ENCODE measurements around the gene SELE. TPM values are rescaled to one million over a fixed set of nuclear protein-coding genes. Genes with fewer than 3 reads are reported as not detected.
A peak's percentile ranks its signal among the peaks of the same experiment; 100 is the strongest.

The SELE gene
- total RNA-seq, 1 donor from 2014 or later, result not detected

GRCh38 chr1:169753549-169753948 lies 19.7 kb upstream of the SELE start:
- no peaks in the 10 kb centered on the region for H3K79me2 ChIP-seq (ENCODE audit: low read depth)
- H3K9me3 Mint-ChIP-seq, result no peaks in the 10 kb centered on the region
- H3K9ac ChIP-seq, result no peak overlapping the region
- no peaks in the 10 kb centered on the region for H3K4me1 ChIP-seq
- no peak overlapping the region for H3K4me3 Mint-ChIP-seq
- no peaks in the 10 kb centered on the region for H3K36me3 ChIP-seq
- H3K4me1 Mint-ChIP-seq, result no peaks in the 10 kb centered on the region
- no peaks in the 10 kb centered on the region for H3K27me3 ChIP-seq
- no peaks in the 10 kb centered on the region for H3K9me3 ChIP-seq (ENCODE audit: low read depth)
- DNase-seq (ENCODE audit: low spot score), result no peak
- no peaks in the 10 kb centered on the region for H3K27me3 Mint-ChIP-seq (ENCODE audit: insufficient read depth, low read depth)
- H3F3A ChIP-seq (ENCODE audit: low read depth), result no peaks in the 10 kb centered on the region
- H3K4me3 ChIP-seq, result no peak overlapping the region
- no peaks in the 10 kb centered on the region for H4K20me1 ChIP-seq (ENCODE audit: low read depth)
- H3K27ac ChIP-seq, result no peak overlapping the region
- no peak overlapping the region for H3K27ac Mint-ChIP-seq
- H2AFZ ChIP-seq (replicated peaks), result no peak overlapping the region
- H3K36me3 Mint-ChIP-seq, result no peaks in the 10 kb centered on the region
- TF ChIP-seq CTCF (IDR thresholded peaks at IDR 0.05), result peak; percentile 42
- TF ChIP-seq EZH2phosphoT487 (IDR thresholded peaks at IDR 0.05), result no peak
- no peak for TF ChIP-seq EZH2 (IDR thresholded peaks at IDR 0.05)
- H3K4me2 ChIP-seq, result no peak overlapping the region

- no peaks in the 10 kb centered on the region for H3K27me3 Mint-ChIP-seq (ENCODE audit: insufficient read depth, low read depth)
- H3K27me3 ChIP-seq, result no peaks in the 10 kb centered on the region
- TF ChIP-seq EZH2phosphoT487 (IDR thresholded peaks at IDR 0.05) (no peak), CTCF (IDR thresholded peaks at IDR 0.05) (no peak), EZH2 (IDR thresholded peaks at IDR 0.05) (no peak)
- H3K4me1 Mint-ChIP-seq, result no peaks in the 10 kb centered on the region
- H3K27ac Mint-ChIP-seq, result no peak overlapping the region
- no peaks in the 10 kb centered on the region for H3K36me3 Mint-ChIP-seq
- H3K4me1 ChIP-seq, result peaks cover 11% of the 10 kb centered on the region
- no peak overlapping the region for H2AFZ ChIP-seq (replicated peaks)
- DNase-seq (ENCODE audit: low spot score), result no peak
- H3K4me3 Mint-ChIP-seq, result no peak overlapping the region
- H3K27ac ChIP-seq, result no peak overlapping the region
- H3K79me2 ChIP-seq (ENCODE audit: low read depth), result no peaks in the 10 kb centered on the region
- H3K9me3 Mint-ChIP-seq, result no peaks in the 10 kb centered on the region
- no peaks in the 10 kb centered on the region for H3F3A ChIP-seq (ENCODE audit: low read depth)
- H3K4me3 ChIP-seq, result no peak overlapping the region
- H4K20me1 ChIP-seq (ENCODE audit: low read depth), result no peaks in the 10 kb centered on the region
- H3K9me3 ChIP-seq (ENCODE audit: low read depth), result no peaks in the 10 kb centered on the region
- no peak overlapping the region for H3K4me2 ChIP-seq
- H3K36me3 ChIP-seq, result no peaks in the 10 kb centered on the region
- H3K9ac ChIP-seq, result no peak overlapping the region
These were observed 16.2 kb upstream of the SELE start for GRCh38 chr1:169750041-169750440.

- no peaks in the 10 kb centered on the region for H3F3A ChIP-seq (ENCODE audit: low read depth)
- no peaks in the 10 kb centered on the region for H3K79me2 ChIP-seq (ENCODE audit: low read depth)
- H4K20me1 ChIP-seq (ENCODE audit: low read depth), result no peaks in the 10 kb centered on the region
- TF ChIP-seq CTCF (IDR thresholded peaks at IDR 0.05) (no peak), EZH2phosphoT487 (IDR thresholded peaks at IDR 0.05) (no peak), EZH2 (IDR thresholded peaks at IDR 0.05) (no peak)
- peaks cover 11% of the 10 kb centered on the region for H3K4me1 ChIP-seq
- H3K27ac ChIP-seq, result no peak overlapping the region
- H3K4me3 Mint-ChIP-seq, result no peak overlapping the region
- H3K36me3 ChIP-seq, result no peaks in the 10 kb centered on the region
- no peak for DNase-seq (ENCODE audit: low spot score)
- no peak overlapping the region for H3K27ac Mint-ChIP-seq
- no peak overlapping the region for H3K4me2 ChIP-seq
- H3K4me3 ChIP-seq, result no peak overlapping the region
- no peak overlapping the region for H2AFZ ChIP-seq (replicated peaks)
- H3K9ac ChIP-seq, result no peak overlapping the region
- no peaks in the 10 kb centered on the region for H3K27me3 Mint-ChIP-seq (ENCODE audit: insufficient read depth, low read depth)
- no peaks in the 10 kb centered on the region for H3K4me1 Mint-ChIP-seq
- H3K27me3 ChIP-seq, result no peaks in the 10 kb centered on the region
- no peaks in the 10 kb centered on the region for H3K9me3 Mint-ChIP-seq
- H3K36me3 Mint-ChIP-seq, result no peaks in the 10 kb centered on the region
- no peaks in the 10 kb centered on the region for H3K9me3 ChIP-seq (ENCODE audit: low read depth)
These were observed 12.7 kb upstream of the SELE start for GRCh38 chr1:169746550-169746949.
